Erythroblast (primary cell): Measurements from ENCODE around the gene DDX41.

Source experiments
- GATA1 ChIP-seq: IDR thresholded peaks from 2 replicates; pipeline ENCODE4 v1.6.1; 2011; ENCODE audit warnings: low read depth, mild to moderate bottlenecking, control low read depth, low read length, moderate library complexity
- POLR2A ChIP-seq: IDR thresholded peaks from 2 replicates; pipeline ENCODE4 v1.6.1; 2011; ENCODE audit warnings: mild to moderate bottlenecking, low read length

DNA sequence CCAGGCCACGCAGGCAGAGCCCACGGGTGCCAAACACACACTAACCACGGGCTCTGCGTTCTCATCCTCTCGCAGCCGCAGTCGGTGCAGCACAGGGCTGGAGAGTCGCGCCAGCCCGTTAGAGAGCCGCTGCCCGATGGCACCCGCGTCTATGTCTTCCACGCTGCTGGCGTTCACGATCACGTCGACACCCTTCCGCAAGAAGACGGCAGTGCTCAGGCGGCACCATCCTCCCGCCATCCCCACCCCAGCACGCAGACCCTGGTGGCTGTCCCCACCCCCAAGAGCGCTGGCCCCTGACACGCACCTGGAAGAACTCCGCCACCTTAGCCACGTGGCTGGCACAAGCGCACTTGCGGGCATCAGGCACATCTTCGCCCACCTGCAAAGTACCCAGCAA is 49.3 kb downstream of the DDX41 start:
- TF ChIP-seq POLR2A (no peak), GATA1 (no peak)
